NCI-H82 (cell line): ENCODE results near the gene LOC101059915.
"Not testable (repeated sequence)": the region's sequence is repeated elsewhere in the genome, so short reads cannot be mapped to it uniquely, and the experiment has no call there.

Experiments used
- DNase-seq: peaks from one replicate; lab custom pipeline; 2025; lab: John Stamatoyannopoulos, UW

LOC101059915 gene

DNA sequence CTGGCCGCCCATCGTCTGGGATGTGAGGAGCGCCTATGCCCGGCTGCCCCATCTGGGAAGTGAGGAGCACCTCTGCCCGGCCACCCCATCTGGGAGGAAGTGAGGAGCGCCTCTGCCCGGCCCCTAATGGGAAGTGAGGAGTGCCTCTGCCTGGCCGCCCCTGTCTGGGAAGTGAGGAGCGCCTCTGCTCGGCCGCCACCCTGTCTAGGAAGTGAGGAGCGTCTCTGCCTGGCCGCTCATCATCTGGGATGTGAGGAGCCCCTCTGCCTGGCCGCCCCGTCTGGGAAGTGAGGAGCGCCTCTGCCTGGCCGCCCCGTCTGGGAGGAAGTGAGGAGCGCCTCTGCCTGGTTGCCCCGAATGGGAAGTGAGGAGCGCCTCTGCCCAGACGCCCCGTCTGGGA lies 8.3 kb downstream of the LOC101059915 start:
- DNase-seq: not testable (repeated sequence)

DNA sequence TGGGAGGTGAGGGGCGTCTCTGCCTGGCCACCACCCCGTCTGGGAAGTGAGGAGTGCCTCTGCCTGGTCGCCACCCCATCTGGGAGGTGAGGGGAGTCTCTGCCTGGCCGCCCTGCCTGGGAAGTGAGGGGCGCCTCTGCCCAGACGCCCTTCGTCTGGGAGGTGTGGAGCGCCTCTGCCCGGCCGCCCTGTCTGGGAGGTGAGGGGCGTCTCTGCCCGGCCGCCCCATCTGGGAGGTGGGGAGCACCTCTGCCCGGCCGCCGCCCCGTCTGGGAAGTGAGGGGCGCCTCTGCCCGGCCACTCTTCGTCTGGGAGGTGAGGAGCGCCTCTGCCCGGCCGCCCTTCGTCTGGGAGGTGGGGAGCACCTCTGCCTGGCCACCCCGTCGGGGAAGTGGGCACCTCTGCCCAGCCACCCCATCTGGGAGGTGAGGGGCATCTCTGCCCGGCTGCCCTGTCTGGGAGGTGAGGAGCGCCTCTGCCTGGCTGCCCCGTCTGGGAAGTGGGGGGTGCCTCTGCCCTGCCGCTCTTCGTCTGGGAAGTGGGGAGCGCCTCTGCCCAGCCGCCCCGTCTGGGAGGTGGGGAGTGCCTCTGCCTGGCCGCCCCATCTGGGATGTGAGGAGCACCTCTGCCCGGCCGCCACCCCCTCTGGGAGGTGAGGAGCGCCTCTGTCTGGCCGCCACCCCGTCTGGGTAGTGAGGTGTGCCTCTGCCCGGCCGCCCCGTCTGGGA lies 8.9 kb downstream of the LOC101059915 start:
- DNase-seq: not testable (repeated sequence)

DNA sequence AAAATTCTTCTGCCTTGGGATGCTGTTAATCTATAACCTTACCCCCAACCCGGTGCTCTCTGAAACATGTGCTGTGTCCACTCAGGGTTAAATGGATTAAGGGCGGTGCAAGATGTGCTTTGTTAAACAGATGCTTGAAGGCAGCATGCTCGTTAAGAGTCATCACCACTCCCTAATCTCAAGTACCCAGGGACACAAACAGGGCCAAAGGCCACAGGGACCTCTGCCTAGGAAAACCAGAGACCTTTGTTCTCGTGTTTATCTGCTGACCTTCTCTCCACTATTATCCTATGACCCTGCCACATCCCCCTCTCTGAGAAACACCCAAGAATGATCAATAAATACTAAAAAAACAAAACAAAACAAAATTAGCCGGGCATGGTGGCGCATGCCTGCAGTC lies 9.8 kb downstream of the LOC101059915 start:
- not testable (repeated sequence) for DNase-seq

DNA sequence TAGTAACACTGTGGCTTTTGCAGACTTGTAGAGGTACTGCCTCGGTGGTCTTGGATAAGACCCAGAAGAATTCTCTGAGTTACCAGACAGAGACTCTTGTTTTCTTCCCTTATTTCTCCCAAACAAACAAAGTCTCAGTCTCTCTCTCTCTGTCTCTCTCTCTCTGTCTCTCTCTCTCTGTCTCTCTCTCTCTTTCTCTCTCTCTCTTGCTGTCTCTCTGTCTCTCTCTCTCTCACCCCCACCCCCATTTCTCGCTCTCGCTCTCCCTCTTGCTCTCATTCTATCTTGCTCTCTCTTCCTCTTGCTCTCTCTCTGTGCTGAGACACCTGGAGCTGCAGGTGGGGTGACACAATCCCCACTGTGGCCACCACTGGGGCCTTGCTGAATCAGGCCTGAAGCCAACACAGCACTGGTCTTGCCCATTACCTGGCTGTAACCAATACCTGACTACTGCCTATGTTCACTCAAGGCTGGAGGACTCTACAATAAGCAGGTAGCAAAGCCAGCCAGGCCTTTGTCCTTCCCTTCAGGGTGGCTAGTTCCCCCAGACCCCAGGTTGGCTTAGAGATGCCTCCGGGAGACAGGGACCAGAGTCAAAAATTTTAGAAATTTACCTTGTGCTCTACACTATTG lies 12.3 kb downstream of the LOC101059915 start:
- DNase-seq: no peak

DNA sequence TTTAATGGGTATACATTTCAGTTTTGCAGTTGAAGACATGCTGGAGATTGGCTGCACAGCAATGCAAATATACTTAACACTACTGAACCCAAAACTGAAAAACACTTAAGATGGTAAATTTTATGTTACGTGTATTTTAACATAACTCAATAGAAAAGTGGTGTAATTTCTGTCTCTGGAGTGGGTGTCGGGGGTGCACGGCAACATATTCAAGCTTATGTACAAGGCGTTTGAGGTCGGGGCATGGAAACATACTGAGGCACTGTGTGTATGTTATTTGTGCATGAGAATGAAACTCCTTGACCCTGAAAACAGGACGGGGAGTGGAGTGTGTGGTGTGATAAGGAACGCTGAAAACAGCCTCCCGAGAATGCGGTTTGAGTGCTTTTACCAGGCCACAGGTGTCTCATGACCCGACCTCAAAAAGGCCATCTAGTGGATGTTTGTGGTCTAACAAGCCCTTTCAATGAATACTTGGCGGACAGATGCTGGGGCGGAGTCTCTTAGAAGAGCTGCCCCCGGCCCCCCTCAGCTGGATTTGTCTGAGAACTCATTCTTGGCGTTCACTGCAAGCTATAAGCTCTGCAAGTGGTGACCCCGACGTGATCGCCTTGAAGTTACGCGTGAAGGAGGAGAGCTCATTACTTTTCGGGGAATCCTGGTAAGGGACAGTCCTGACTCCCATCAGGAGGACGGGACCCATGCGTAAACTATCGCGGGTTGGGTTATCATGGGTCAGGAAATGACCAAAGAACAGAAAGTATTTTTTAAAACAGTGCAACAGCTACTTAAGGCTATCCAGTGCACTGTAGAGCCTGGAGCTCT lies 29.5 kb downstream of the LOC101059915 start:
- not testable (repeated sequence) for DNase-seq

DNA sequence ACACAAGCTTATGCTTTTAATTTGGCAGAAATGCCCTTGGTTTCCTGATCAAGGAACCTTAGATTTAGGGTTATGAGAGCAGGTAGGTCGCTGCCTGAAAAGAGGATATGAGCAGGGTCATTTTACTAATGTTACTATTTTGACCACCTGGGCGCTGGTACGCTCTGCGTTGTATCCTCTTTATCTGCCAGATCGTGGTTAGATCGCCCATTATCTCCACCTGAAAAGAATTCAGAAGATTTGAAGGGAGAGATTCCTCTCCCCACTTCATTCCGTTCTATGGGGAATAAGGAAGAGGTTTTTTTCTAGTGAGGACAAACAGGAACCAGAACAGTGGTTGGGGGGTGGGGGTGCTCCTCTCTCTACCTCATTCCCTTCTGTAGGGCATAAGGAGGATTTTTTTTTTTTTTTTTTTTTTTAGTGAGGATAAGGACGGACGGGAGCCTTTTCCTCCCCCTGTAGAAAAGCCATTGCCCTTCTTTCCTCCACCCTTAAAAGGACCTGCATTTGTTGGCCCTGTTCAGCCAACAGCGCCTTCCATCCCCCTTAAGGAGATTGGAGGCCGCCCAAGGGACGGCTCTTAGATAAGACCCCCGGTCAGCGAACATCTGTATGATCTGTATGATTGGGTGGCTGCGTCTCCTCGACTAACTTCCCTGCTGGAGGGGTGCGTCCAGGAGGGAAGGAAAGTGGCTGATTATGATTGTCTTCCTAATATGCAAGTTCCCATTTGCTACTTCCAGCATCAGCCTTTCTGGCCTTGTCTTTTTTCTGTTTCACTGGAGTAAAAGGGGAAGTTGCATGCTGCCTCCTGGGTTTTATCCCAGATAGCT lies 30.3 kb downstream of the LOC101059915 start:
- not testable (repeated sequence) for DNase-seq

DNA sequence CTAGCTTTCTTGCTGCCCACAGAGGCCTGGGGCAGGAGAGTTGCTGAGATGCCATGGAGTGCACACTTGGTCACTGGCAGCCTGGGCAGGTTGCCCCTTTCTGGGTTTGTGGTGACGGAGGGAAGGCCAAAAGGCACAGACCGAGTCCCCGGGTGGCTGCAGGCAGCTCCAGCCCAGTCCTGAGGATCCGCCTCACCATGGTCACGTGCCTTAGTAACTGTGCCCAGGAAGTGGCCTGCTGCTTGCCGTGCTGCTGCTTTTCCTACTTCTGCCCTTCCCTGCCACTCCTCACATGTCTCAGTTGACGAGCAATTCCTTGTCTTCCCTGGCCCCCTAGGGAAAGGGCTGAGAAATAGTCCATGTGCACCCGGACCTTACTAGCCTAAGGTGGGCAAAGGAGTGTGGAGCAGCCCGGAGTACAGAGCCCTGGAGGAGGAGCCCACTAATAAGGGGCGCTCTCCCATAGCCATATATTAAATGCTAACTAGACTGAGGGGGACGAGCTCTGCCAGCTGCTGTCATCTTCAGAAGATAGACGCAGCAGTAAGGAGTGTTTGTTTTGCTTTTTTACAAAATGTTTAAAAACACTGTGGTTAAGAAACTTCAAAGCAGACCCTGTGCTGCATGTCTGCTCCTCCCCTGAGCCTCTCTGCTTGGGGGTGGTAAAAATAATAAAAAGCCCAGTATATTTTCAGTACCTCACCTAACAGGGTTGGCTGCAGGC lies 31.1 kb downstream of the LOC101059915 start:
- not testable (repeated sequence) for DNase-seq

DNA sequence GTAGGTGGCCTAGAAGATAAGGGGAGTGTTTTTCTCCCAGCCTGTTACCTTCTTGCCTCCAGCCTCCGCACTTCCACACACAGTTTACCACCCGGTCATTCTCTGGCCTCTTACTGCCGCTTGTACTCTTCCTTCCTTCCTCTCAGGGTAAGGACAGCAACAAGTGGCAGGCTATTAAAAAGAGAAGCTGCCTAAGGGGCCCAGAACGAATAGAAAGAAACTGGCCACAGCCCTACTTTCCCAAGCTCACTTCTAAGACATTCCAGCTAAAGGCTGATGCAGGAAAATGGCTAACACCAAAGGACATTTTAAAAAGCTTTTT lies 31.6 kb downstream of the LOC101059915 start:
- DNase-seq: not testable (repeated sequence)

DNA sequence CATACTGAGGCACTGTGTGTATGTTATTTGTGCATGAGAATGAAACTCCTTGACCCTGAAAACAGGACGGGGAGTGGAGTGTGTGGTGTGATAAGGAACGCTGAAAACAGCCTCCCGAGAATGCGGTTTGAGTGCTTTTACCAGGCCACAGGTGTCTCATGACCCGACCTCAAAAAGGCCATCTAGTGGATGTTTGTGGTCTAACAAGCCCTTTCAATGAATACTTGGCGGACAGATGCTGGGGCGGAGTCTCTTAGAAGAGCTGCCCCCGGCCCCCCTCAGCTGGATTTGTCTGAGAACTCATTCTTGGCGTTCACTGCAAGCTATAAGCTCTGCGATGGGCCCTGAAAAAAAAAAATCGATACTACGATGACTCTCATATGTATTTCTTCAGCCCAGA lies 35.5 kb downstream of the LOC101059915 start:
- DNase-seq: not testable (repeated sequence)

DNA sequence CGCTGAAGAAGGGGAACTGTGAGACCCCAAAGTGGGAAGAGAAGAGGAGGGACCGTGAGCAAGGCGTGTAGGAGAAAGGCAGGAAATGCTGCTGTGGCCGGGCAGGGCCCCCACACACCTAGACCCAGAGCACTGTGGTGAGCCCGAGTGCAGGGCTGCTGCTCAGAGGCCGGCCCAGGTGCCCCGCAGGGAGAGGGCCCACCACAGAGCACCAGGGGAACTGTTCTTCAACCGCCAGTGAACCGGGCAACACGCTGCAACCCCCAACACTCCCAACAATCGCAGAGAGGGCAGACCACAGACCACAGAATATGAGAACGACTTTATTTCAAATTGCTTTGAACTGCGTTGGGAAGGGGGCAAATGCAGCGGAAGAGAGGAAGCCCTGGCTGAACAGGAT lies 46.7 kb downstream of the LOC101059915 start:
- DNase-seq: not testable (repeated sequence)

DNA sequence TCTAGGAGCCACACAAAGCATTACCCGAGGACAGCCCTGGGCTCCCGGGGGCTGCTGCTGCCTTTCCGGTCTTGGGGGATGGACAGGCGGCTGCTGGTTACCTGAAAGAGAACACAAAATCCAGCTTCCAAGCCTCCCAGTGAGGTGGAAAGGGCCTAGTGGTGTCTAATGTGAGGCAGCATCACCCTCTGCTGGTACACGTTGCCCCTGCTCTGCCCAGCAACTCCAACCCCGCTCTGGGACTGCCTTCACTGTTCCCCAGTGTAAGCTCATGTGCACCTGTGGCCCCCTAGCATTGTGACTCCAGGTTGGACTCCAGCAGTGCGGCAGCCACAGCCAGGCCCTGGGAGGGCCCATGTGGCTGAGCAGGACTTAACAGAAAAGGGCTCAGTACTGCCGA lies 48.2 kb downstream of the LOC101059915 start:
- DNase-seq: not testable (repeated sequence)

DNA sequence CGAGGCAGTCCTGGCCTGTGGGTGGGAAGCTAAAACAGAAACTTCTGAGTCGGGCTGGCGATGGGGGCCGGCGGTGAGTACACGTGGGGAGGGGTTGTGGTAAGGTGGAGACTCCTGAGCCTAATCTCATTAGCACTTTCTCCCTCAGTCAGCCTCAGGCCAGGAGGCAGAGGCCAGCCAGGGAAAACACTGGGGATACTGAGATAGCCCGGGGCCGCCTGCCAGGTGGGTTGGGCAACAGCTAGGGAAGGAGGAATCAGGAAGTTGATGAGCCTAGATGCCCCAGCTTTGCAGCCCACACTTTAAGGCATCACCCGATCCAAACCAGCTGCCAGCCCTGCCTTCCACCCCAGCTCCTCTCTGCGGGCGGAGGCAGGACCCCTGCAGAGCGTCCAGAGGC lies 49.0 kb downstream of the LOC101059915 start:
- DNase-seq: not testable (repeated sequence)

DNA sequence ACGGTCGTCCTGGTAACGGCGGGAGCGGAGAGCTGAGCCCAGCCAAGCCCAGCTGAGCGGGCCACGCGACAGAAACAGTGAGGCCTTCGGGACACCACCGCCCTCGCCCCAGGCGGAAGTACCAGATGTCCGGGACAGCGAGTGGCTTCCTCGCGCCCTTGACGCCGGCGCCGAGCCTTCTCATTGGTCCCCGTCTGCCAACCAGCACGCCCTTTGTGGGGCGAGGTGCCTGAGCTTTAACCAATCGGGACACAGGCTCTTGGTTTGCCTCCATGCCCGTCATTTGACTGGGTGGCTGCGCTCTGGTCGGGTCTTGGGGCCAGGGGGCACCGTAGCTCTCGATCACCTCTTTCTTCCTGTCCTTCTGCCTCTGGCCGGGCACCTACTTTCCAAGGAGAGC lies 50.8 kb downstream of the LOC101059915 start, which contains the start of gene CXorf49:
CXorf49 (minus strand) TSS at position 101 of the 400 bp plus-strand sequence. CDS start 134 bp downstream, outside the sequence.
- DNase-seq: not testable (repeated sequence)

DNA sequence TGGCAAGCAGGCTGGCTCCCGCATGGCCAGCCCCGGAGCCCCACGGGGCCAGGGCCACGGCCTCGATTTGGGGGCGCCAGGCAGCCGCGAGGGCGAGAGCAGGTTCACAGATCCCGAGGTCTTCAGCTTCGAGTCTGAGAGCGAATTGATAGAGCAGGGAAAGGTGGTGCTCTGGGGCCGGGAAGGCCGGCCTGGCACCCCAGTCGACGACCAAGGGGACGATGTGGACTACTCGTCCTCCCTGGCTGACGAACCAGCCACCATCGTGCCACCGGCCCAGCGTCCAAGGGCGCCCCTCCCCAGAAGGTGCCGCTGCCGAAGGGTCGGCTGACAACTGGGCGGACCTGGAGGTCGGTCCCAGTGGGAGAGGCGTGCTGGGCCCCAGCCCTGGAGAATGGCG lies 51.8 kb downstream of the LOC101059915 start:
- DNase-seq: not testable (repeated sequence)

DNA sequence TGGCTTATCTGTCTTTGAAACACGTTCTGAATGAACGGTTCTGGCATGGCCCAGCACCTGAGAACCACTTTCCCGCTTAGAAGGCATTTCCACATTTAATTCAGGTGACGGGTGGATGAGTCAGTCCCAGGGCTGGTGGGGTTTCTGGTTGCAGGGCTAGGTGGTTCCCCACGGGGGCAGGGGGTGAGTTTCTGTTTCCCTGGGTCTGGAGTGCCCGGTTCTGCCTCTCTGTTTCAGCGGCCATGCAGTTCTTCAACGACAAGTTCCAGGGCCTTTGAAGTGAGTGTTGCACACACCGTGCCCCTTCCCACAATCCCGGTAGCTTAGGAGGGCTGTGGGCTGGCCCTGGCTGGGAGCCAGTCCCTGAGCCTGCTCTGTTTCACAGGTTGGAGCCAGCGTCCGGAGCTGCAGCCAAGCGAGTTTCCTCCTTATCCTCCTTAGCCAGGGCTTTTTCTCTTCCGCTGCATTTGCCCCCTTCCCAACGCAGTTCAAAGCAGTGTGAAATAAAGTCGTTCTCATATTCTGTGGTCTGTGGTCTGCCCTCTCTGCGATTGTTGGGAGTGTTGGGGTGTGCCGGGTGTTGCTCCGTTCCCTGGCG lies 53.0 kb downstream of the LOC101059915 start:
- not testable (repeated sequence) for DNase-seq
